GM23248 (cell line): ENCODE data around the gene INKA1.

Experiments used
- EZH2 ChIP-seq: fragments of 200-600 bp; sonication (generic); IDR thresholded peaks from 2 replicates; pipeline ENCODE4 v1.6.1; 2018; ENCODE audit warnings: antibody characterized with exemption, mild to moderate bottlenecking; ENCODE audit not compliant: insufficient read depth, poor library complexity, severe bottlenecking
- EZH2phosphoT487 ChIP-seq: fragments of 200-600 bp; sonication (generic); IDR thresholded peaks from 2 replicates; pipeline ENCODE4 v1.6.1; 2018; ENCODE audit warnings: antibody characterized with exemption, moderate library complexity, mild to moderate bottlenecking, low read depth; ENCODE audit not compliant: insufficient read depth

DNA sequence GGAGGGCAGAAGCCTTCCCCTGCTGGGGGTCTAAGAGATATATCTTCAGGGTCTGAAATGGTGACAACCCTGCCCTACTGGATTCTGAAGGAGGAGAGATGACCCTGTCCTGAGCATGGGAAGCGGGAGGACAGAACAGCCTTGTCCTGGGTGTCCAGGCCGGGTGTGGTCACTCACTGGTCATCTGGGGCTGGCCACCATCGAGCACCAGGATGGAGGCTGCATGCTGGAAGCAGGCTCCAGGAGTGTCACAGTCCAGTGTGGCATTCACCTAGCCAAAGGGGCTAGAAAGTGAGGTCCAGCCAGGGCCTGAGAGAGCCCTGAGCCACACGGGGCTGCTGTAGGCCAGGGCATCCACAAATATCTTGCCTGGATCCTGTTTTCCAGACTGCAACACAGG lies 8.6 kb upstream of the INKA1 start:
- TF ChIP-seq EZH2 (no peak), EZH2phosphoT487 (no peak)
